Left cardiac atrium (tissue), 4 donors: ENCODE data around the gene KPNA1. TPM values are rescaled to one million over a fixed set of nuclear protein-coding genes. Genes with fewer than 3 reads are reported as not detected.
A peak's percentile ranks its signal among the peaks of the same experiment; 100 is the strongest.

Source experiments
- ATAC-seq, 2 donors: fragments of 200-7000 bp; cut with Tn5 transposase; one replicate each; pipeline ENCODE4 v1.9.1; 2020; ENCODE audit warnings: mild to moderate bottlenecking in 2 of 2, moderate library complexity in 2 of 2
- DNase-seq: peaks from one replicate; pipeline ENCODE4 v3.0.0-alpha.2; 2020
- intact Hi-C, 2 donors: fragments of 100-400 bp; cut with DNase I; formaldehyde crosslinking; loops; one replicate each; pipeline versions ENCODE4 v1.14.1 to v1.15.1; 2022 to 2023
- total RNA-seq, 2 donors: library from RNA; stranded (reverse); fragmentation: NEBNext Ultra II Directional; extraction: Animal tissue kit (Norgen Biotek cat#: 25700); gene quantifications; one replicate each; pipeline ENCODE4 v1.2.1, GENCODE V29; 2021
- donor health status: DM: no; HTN: yes; CAD: no.
- donor health status: DM: no; HTN: yes; CAD: no; lungs with severe emphysema.
- donor health status: DM: yes; HTN: yes; CAD: no.
- donor health status: Dilated cardiomyopathy.

The KPNA1 gene
- total RNA-seq, 2 donors from 2014 or later = 44.3 to 63.4 TPM

- intact Hi-C loops = no loop called here
- no peak for DNase-seq
- no peak for ATAC-seq
These were observed 119.2 kb downstream of the KPNA1 start for GRCh38 chr3:122395582-122395981.

DNA sequence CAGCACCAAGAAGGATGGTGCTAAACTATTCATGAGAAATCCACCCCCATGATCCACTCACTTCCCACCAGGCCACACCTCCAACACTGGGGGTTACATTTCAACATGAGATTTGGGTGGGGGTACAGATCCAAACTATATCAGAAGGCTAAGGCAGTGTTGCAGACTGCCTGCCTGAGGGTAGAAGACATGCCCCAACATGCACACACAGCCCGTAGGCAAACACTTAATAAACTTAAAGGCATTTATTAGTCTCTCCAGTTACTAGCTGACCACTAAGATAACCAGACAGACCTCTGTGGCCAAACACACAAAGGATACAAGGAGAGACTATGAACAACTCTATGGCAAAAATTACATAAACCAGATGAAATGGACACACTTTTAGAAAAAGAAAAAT, 120.6 kb downstream of the KPNA1 start:
- ATAC-seq (no peak), DNase-seq (no peak)
- intact Hi-C loops = loop anchor here in 1 of 2 donors (5.0 kb wide), 1 partner anchor 283 kb away; no protein-coding TSS in a partner anchor

DNA sequence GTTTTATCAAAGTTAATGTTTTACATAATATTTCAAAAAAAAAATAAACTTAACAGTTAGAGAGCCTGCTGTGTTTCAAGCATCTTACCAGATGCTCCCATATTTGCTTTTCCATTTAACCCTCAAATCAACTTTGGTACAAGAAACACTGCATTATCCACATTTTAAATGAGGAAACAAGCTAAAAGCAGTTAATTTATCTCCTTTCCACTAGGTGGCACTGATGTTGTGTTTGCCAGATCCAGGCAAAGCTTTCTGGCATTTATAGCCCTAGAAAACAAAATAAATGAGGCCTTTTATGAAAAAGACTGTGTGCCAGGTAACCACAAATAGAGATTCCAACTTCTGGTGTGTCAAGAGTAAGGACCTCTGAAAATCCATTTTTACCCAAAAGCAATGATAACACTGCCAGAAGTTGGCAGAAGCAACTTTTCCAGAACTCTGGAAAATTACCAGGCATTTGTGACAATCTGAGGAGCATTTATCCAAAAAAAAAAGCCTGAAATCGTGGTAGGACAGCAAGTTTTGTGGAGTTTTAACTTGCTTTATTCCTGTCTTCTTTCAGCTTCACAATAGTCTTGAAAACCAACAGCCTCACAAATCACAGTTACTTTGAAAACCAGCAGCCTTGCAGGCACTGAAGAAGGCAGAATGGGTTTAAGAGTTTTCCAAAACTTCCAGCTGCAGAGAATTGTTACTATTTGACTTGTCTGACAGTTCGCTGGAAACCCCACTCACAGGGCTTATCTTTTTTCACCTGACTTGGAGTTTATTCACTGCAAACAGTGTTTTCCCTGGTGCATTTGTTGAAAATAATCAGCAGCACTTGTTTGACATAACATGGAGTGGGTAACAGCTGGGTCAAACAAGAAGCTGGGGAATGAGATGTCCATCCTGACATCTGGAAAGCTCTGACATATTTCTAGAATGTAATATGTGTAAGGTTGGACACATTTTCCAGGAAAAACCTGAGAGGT, 121.6 kb downstream of the KPNA1 start:
- ATAC-seq (peak in 1 of 2 donors; percentile 54), DNase-seq (no peak)
- intact Hi-C loops = loop anchor here in 1 of 2 donors (5.0 kb wide), 1 partner anchor 284 kb away; no protein-coding TSS in a partner anchor

GRCh38 chr3:122391681-122392446, 122.9 kb downstream of the KPNA1 start:
- intact Hi-C loops = loop anchor here in 1 of 2 donors (5.0 kb wide), 1 partner anchor 285 kb away; no protein-coding TSS in a partner anchor
- DNase-seq = no peak
- no peak for ATAC-seq

GRCh38 chr3:122390665-122391064, 124.1 kb downstream of the KPNA1 start:
- ATAC-seq = peak in 1 of 2 donors; percentile 63
- intact Hi-C loops = loop anchor here in 1 of 2 donors (5.0 kb wide), 1 partner anchor 287 kb away; no protein-coding TSS in a partner anchor
- no peak for DNase-seq

- ATAC-seq = no peak
- intact Hi-C loops = loop anchor here in 1 of 2 donors (5.0 kb wide), 1 partner anchor 287 kb away; no protein-coding TSS in a partner anchor
- DNase-seq = no peak
These were observed 124.8 kb downstream of the KPNA1 start for GRCh38 chr3:122389892-122390291.

DNA sequence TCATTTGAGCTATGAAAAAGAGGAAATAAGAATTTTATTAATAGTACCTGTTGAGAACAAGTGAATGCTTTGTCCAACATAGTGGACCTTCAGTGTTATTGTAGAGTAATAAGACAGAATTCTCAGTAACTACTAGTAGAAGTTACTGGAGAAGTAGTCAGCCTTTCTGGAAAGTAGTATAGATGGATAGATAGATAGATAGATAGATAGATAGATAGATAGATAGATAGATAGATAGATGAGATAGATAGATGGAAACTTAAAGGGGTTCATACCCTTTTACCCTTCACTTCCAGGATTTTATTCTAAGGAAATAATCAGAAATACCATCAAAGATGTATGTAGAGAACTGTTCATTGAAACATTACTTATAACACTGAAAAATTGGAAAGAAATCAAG, 125.5 kb downstream of the KPNA1 start:
- intact Hi-C loops = no loop called here
- ATAC-seq (no peak), DNase-seq (no peak)

GRCh38 chr3:122387709-122388108, 127.0 kb downstream of the KPNA1 start:
- intact Hi-C loops = no loop called here
- no peak for ATAC-seq
- no peak for DNase-seq

DNA sequence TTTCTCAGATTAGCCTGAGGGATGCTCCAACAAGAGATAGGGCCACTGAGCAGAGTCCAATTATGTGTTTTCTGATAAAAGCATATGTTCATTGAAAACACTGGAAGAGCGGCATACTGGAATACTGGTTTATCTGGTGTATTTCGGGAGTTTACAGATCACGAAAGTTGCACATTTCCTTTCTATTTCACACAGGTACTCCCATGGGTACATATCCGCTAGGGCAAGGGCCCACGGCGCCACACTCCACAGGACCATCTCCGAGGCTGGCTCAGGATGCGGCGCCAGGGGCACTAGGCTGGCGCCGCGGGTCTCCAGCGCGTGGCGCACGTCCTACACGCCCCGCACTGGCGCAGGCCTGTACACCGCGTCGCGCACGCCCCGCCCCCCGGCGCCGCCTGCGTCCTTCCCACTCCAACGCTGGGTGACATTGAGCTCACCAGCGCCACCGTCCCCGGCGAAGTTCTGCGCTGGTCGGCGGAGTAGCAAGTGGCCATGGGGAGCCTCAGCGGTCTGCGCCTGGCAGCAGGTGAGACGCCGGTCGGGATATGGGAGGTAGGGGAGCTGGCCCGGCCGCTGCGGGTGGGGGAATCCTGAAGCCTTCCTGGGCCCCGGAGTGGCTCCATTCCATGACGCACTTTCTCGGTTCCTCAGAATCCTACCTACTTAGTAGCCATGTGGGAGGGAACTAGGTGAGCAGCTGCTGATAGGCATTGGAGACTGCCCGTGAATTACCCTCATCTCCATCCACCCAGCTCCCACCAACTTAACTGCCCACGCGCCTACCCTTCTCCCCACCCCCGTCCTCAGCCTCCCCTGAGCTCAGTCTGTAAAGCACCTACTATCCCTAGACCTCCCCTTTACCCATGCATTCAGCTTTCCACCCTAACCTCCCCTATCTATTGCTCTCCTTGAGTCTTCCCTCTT, 130.7 kb downstream of the KPNA1 start, which contains the start of gene FAM162A:
Gene FAM162A, plus strand, starts transcription at position 412 of the 927 bp plus-strand sequence. Its CDS starts 84 bp downstream, at position 496.
- DNase-seq (peak; percentile 95), ATAC-seq (peak; percentile 98 to 99)
- intact Hi-C loops = no loop called here

DNA sequence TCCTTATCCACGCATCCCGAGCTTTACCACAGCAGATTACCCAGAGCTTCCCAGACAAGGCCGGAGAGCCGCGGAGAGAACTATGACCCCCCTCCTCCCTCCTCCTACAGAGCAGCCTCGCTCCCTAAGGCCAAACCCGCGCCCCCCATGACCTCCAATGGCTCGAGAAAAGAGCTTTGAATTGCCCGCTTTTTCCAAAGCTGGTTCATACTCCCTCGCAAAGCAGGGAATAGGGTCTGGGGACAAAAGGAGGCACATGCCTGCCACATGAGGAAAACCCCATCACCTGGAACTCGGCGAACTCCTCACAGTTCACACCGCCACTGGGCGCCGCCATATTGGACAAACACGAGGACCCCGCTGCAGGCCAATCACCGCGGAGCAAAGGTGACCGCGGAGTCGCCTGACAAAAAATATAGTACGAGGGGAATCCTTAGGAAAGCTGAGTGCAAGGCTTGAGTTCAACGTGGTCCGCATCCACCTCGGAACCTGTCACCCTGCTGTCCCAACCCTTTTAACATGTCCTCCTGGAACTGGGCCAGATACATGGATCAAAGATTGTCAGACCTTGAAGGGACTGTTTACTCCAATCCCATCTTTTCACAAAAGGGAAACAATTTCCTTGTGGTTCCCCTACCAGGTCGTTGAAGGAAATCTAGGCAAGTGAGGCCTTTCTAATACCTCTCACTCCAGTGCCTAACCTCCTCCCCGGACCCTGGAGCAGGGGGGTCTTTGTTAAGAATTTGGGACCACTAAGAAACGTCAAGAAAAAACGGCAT, 131.7 kb downstream of the KPNA1 start, which contains the start of gene MIX23:
Gene MIX23, minus strand, starts transcription at position 344 of the 779 bp plus-strand sequence. Its CDS starts 7 bp downstream, at position 337.
- ATAC-seq (peak; percentile 81 to 88), DNase-seq (peak; percentile 89)
- intact Hi-C loops = no loop called here

DNA sequence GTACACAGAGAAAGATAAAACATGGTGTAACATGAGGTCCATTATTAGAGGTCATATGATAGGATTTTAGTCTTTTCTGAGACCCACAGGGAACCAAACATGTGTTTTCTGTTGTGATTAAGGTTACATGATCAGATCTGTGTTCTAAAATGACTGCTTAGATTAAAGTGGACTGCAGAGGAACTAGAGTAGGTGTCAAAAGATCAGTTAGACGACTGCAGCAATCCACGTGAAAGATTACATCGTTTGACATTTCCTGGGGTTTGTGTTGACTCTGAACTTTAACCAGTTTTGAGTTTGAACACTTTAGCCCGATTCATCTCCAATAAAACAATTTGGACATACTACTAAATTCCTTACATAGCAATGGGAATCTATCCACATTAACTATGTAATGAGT, 136.8 kb downstream of the KPNA1 start:
- intact Hi-C loops = no loop called here
- no peak for ATAC-seq
- no peak for DNase-seq

GRCh38 chr3:122374034-122374433, 140.7 kb downstream of the KPNA1 start:
- intact Hi-C loops = no loop called here
- ATAC-seq (no peak), DNase-seq (no peak)

Other genes with a start within 250 kb of the KPNA1 start
- gene CSTA, start 189.7 kb downstream of the KPNA1 start, total RNA-seq = 1 to 10 TPM; 3.8 to 9.3 TPM
- gene MIX23, start 131.7 kb downstream of the KPNA1 start, total RNA-seq = 10 to 100 TPM; 23.5 to 28.7 TPM
- 100 to 1,000 TPM; 118 to 144 TPM for gene FAM162A, start 130.8 kb downstream of the KPNA1 start, total RNA-seq
- 1 to 10 TPM; 3.2 to 3.5 TPM for gene WDR5B, start 98.9 kb downstream of the KPNA1 start, total RNA-seq
- 10 to 100 TPM; 16.8 to 27.0 TPM for gene PARP9, start 49.4 kb upstream of the KPNA1 start, total RNA-seq
- 10 to 100 TPM; 13.6 to 25.0 TPM for gene DTX3L, start 49.4 kb upstream of the KPNA1 start, total RNA-seq
- 1 to 10 TPM; 1.5 to 1.6 TPM for gene PARP15, start 62.7 kb upstream of the KPNA1 start, total RNA-seq
- 10 to 100 TPM; 16.4 to 23.4 TPM for gene PARP14, start 165.9 kb upstream of the KPNA1 start, total RNA-seq